NCI-H1105 treated with DMSO at 0.1 percent for 48 hours (cell line): Measurements from ENCODE around the gene CNTN6.

ENCODE experiments used
- DNase-seq: peaks from one replicate; lab custom pipeline; 2025; lab: John Stamatoyannopoulos, UW

Gene CNTN6

DNA sequence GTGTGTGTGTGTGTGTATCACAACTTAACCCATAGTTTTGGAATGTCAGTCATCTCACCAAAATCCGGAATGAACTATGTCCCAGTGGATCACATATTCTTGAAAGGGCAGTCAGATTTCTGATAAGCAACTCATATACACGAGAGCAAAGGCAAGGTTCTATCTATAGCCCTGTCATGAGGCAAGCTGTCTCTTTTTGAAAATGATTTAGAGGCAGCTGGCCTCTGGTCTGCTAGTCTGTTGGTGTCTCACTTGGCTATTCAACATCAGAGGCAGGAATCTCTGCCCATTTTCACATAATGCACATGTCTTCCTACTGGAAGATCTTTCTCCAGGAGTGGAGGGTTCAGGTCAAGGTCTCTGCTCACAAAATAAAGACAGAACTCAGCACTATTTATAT, 79.8 kb downstream of the CNTN6 start:
- no peak for DNase-seq

DNA sequence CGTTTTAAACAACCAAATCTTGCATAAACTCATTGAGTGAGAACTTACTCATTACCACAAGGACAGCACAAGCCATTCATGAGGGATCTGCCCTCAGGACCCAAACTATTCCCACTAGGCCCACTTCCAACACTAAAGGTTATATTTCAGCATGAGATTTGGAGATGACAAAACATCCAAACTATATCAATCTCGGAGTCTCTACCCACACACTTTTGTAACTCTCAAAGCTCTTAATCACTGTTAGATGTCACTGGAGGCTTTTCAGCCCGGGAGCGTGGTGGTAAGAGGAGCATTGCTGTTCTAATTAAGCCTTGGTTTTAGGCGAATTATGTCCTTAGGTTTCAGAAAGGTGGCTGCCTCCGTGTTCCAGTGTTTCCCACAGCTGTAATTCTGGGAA, 86.3 kb downstream of the CNTN6 start:
- DNase-seq: no peak

DNA sequence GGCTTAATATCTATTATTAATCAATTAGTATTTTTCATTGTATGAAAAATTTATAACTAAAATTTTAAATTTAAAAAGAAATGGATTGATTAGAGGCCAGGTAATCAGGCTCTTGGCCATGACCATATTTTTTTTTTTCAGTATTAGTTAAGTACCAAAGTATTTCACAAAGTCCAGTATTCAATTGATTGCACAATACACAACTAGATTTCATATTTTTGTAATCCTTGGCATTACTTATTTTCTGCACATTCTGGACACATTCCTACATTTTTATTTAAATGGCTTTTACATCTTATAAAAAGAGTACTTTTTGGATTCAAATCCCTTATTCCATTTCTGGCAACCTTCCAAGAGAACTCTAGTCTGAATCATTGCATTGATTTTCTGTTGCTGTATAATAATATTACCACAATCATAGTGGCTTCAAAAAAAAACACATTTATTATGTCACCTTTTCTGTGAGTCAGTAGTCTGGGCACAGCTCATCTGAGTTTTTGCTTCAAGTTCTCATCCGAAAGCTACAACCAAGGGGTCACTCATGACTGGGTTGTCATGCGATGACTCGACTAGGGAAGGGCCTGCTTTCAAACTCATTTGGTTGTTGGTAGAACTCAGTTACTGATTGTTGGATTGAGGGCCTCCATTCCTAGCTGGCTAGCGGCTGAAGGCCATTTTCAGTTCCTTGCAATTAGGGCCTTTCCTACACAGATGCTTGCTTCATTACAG, 90.7 kb downstream of the CNTN6 start:
- DNase-seq: no peak

DNA sequence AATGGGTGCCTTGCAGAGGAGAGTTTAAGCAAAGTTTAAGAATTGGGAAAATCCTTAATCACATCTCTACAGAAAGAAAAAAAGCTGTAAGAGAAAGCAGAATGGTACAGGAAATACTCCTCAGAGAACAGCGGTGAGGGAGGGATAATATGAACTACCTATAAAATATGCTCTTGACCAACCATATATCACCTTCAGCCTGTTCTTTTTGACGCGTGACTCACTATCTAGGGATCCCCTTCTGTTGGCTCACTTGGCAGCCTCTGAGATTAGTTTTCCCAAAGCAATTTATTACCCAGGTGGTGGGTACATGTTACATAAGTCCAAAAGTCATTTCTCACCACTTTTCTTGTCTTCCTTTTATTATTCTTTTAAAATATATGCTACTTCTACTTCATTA, 97.7 kb downstream of the CNTN6 start:
- DNase-seq: no peak

DNA sequence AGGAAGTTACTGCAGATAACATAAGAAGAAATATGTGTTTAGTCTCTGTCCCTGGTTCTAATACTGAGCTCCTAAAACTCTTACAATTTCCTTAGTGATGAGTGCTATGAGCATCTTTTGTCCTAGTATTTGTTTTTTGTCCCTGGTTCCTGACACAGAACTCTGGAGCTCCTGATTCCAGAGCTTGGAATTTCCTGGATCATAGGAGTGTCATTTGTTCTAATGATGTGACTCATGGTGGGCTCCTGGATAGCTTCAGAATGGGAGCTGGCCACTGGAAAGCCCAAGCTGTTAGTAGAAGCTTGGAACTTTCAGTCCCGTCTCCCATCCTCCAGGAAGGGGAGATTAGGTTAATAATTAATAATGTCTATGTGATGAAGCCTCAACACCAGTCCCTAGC, 98.2 kb downstream of the CNTN6 start:
- no peak for DNase-seq

DNA sequence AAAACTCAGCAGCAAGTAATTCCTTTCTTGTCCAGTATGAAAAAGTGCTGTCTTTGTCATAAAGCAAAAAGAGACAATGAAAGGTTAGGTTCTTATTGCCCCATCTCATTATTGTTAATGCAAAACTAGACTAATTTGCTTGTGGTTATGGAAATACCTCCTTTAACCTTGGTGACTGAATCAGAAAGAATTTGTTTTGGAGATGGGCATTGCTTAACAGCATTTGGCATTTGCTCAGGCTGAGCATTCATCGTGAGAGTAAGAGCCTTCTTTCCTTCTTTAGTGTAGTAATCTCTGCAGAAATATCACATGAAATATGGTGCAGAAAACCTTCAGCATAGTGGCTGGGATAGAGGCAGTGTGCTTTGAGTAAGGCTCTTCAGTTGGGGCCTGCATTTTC, 103.1 kb downstream of the CNTN6 start:
- no peak for DNase-seq

DNA sequence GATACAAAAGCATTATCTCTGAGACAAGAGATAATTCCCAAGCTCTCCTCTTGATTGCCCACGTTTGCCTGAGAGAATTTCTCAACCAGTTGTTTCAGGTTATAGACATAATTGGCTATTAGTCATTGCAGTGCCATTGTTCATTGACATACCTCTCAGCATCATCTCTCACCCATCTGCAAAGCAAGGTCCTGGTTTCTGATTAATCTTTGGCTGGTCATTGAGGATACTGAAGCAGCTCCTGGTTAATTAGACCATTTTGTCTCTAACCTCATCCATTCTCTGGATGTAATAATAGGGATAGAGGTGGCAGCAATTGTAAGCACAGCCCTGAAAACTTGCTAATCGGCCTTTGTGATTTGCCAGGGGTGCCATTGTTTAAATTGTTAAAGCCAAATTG, 104.2 kb downstream of the CNTN6 start:
- no peak for DNase-seq

DNA sequence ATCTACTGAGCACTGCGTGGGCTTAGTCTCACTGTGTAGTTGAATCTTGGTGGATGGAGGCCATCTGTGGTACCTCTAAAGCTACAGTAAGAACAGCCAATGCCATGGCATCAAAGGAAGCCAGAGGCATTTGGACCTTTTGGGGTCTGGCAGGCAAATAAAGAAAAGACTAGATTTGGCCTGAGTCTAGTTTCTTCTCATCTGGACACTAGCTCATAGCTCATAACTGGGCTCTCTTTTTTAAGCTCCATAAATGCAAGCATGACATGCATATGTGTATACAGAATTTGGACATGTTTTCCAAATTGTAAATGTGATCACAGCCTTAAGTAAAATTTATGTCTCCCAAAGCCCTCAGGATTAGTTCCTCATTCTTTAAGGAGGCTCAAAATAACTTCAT, 107.5 kb downstream of the CNTN6 start:
- no peak for DNase-seq

DNA sequence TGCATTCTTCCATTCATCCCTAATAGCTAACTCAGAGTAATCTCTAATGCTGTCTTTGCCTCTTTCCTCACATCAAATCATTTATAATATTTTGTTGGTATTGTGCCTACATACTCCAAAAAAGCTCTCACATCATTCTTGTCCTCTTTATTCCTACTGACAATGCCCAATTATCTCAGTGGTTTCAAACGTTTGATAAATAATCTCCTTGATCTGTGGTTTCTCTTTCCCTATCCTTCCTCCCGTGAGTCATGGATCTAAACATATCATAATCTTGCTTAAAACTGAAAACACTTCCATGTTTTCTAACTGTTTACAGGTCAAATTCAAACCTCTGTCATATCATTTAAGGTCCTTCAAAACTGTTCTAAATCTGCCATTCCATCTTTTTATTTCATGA, 115.1 kb downstream of the CNTN6 start:
- DNase-seq: no peak

DNA sequence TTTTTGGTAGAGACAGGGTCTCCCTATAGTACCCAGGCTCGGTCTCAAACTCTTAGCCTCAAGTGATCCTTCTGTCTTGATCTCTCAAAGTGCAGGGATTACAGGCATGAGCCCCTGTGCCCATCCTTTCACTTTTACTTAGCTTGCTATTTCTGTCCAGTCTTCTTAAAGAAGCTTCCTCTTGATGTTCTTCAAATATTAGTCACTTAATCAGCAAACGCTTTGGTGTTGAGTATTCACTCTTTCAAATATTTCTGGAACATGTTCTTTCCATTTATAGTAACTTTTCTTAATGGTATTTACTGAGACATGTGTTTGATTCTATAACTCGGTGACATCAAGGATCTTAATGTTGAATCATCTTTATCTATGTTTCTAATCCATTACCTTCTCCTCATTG, 122.1 kb downstream of the CNTN6 start:
- no peak for DNase-seq

DNA sequence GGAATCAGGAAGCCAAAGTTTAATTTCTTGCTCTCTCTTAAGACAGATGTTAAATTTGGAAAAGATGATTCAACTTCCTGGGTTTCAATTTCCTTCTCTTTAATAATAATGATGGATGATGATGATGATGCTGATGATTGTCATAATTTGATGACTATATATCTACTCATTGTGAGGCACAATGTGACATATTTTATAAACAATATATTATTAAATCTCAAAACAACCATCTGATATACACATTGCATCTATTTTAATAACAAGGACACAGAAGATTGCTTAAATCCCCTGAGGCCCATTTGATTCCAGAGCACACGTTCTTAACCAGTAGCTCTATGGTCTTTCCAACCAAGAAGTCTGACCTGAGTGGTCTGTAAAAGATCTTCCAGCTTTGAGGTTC, 124.0 kb downstream of the CNTN6 start:
- DNase-seq: no peak

DNA sequence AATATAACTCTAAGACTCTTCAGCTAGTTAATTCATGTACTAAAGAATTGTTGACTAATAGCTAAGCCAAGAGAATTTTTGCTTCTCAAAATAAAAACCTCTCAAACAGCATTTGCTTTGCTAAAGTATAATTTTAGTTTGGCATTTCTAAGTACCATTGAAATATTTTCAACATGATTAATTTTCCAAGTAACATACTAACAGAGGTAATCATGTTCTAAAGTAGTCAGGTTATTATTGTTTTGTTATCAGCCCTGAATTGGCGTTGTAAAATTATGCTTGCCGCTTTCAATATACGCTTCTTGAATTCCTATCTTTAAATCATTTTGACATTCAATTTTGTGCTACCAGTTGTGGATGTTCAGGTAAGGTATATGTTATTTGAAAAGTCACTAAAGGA, 134.3 kb downstream of the CNTN6 start:
- no peak for DNase-seq

DNA sequence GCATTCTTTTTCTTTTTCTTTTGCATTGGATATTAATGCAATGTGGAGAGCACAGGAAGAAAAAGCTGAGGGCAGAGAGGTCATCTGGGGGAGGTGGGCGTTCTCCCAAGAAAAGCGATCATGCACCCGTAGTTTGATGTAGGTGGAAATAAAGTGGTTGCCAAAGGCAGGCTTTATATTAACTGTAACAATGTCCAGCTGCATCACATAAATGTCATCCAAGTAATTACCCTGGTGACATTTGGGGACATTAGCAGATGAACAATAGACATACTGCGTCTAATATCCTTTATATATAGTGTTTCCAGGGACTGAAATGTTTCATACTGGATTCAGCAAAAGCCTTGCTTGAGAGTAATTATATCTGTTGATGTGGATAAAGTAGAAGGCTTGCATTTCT, 135.5 kb downstream of the CNTN6 start:
- no peak for DNase-seq

DNA sequence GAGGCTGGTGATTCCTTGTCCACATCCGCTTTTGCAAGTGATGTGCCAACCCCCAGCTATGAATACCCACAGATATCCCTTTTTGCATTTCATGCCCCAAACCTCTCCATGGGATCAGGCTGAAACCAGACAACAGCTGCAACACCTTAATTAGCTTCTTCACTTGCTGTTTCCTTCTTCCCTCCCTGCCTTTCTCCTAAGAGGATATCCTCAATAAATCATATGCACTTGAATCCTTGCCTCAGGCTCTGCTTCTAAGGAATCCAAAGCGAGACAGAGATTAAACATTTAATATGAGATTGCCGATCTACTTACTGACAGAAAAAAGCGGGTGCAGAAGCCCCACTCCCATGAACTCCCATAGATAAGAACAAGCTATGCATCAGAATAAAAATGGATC, 138.1 kb downstream of the CNTN6 start:
- no peak for DNase-seq

DNA sequence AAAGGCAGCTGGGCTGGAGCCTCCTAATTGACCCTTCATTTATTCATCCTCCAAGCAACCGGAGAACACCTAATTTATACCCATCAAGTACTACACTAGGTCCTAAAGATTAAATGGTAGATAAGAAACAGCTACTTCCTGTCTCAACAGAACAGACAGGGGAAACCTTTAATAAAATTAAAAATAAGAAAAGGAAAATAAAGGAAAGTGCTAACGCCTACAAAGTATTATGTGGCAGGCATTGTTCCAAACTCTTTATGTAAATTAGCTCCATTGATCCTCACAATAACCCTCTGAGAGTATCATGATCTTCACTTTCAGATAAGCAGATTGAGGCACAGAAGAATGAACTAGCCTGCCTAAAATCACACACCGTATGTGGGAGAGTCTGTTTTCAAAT, 139.5 kb downstream of the CNTN6 start:
- peak; percentile 79 for DNase-seq

DNA sequence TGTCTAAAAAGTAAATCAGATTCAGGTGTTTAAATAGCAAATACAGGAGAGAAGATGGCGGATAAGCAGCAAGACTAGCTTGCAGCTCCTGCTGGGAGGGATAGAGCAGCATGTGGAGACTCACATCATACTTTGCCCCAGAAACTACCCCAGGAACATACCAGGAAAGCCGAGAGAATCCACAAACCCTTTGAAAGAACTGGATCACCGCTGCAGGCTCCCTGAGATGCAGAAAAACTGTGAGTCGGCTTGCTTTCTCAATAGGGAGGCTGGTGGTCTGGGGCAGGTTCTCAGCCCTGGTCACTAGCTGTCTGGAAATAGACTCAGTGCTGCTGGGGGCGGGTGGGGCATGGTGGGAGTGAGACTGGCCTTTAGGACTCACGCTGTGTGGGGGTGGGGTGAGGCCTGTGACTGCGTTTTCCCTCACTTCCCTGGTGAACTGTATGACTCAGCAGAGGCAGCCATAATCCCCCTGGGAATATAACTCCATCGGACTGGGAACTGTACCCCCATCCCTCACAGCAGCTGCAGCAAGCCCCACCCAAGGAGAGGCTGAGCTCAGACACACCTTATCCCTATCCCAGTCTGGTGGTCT, 142.8 kb downstream of the CNTN6 start:
- no peak for DNase-seq

DNA sequence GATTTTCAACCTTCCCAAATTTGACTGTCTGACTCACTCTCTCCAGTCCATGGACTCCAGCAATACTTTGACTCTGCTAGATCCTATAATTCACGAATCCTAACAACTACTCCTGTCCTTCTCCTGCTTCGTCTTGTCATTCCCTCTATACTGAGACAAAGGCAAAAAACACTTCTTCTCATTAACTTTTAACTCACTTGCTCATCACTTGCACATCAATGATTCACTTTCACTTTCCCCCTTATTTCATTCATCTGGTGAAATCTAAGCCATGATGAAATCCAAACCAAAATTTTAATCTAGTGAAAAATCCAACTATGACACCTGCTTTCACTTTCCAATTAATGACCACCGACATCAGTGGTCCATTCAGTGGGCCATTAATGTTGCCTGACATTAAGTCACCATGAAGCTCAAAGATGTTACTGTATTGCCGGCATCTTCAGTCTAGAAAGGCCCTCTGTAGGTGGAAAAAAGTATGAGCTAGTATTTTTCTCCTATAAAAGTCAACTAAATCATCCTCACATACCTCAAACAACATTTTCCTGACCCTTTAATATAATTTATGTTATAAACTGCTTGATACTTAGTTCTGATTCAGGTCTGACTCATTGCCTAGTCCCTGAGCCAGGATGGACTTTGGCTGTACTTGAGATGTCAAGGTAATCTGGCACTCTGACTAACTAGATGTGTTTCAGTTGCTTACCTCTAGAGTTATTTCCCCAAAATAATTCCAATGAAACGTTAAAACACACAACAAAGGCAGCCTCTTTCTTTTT, 158.6 kb downstream of the CNTN6 start:
- DNase-seq: no peak

DNA sequence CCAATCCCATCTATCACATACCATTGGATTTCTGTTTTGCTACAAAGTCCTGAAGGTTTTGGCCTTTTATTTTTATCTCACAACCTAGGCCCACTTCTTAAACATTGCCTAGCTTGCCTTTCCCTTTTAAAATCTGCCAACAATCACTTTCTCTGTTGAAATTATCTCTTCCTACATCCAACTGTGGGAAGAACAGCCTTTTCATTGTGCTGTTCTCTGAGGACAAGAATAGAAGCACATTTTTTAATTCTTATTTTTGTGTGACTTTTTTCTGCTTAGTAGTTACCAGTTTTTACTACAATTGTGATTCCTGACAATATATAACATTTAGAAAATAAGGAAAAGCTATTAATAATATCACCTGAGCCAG, 159.2 kb downstream of the CNTN6 start:
- DNase-seq: no peak

DNA sequence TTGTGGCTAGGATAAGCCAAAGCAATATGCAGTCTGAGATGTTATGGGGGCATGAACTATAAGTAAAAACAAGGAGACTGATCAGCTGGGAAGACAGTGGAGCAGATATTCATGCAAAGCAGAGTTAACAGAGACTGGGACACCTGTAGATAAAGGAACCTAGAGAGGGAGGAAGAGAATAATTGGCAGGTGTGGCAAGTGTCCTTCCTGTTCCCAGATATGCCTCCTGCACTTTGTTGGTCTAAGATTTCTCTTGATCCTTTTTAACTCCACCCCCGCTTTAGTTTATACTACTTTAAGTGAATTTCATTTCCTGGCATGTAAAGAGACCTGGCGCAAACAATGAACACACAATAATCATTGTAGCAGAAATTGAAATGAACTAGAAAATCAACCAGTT, 169.4 kb downstream of the CNTN6 start:
- no peak for DNase-seq

DNA sequence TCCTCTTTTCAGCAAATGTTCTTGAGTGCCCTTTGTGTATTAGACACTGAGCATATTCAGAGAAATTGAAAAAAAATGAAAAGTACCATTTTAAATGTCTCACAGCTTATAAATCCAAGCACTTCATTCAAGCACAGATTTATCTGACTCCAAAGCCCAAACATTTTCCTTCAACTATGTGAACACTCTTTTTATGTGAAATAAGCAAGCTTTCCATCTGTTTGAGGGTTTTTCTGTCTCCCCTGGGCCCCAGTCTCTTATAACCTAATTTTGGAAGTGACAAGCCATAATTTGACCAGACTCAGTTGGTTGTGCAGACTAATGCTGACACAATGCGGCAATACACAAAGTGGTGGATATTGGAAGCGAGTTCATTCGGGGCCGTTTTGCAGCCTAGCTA, 170.3 kb downstream of the CNTN6 start:
- DNase-seq: no peak

DNA sequence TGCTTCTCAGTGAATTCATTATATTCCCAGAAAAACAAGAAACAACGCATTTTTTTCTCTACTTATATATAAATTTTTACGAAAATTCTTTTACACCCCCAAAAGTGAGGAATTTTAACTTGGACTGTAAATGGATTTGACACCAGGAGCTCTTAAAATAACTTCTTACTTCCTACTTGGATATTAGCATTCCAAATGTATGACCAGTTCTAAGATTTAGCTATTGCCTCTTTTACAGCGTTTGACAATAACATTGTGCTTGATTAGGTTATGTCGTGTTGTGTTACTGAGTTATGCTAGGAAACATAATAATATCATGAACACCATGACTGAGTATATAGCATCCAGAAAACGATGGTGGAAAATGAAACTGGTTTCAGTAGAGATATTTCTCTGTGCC, 177.0 kb downstream of the CNTN6 start:
- no peak for DNase-seq

DNA sequence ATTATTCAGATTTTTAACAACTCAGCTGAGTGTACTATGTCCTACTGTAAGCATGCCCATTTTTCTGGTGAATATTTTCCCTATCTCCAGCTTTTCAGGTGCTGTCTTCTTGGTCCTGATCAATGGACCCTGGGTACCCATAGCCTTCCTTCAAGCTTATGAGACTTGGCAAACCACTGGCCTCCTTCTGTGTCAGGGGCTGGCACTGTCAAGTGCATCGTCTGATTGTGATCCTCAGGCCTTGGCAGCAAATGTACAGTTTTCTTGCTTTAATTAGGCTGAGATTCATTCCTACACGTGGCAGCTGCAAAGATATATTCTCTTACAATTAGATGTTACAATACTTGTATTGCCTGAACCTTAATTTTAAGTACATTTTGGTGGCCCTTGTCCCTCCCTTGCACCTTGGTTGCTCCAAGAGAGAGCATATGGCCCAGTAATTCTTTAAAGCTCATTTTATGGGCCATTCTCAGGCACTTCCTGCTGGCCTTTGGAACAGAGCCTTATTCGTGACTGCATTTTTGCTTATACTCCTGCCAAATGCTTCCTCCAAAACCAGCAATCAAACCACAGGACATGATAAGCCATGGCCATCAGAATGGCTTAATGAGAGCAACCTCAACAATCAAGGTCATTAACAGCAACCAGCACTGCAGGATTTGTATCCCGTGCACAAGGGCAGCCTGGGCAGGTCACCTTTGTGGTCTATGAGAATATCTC, 179.9 kb downstream of the CNTN6 start:
- DNase-seq: no peak

DNA sequence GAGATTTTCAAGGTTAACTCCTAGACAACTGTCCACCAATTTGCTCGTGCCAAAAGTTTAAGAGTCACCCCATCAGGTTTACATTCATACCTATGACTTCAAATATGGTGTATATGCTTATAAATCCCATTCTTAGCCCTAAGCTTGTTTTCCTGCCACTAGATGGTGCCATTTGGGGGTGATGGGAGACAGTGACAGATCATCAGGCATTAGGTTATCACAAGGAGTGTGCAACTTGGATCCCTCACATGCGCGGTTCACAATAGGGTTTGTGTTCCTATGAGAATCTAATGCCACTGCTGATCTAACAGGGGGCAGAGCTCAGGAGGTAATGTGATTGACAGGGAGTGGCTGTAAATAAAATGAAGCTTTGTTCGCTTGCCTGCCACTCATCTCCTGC, 182.7 kb downstream of the CNTN6 start:
- DNase-seq: peak; percentile 12
